WTC11 (cell line): ENCODE measurements around the gene KLHL26. TPM values are rescaled to one million over a fixed set of nuclear protein-coding genes. Genes with fewer than 3 reads are reported as not detected.
A peak's percentile ranks its signal among the peaks of the same experiment; 100 is the strongest.

ENCODE experiments used
- ATAC-seq: fragments of 200-7000 bp; cut with Tn5 transposase; 2 replicates; pipeline ENCODE4 v1.10.0; 2021; ENCODE audit warnings: mild to moderate bottlenecking, moderate library complexity
- CTCF ChIA-PET: fragments of 300-600 bp; sonication (Branson Sonifier 250); formaldehyde crosslinking; loops from one replicate; lab custom pipeline; 2021; ENCODE audit warnings: antibody characterized with exemption; lab: Charles Lee
- POLR2A ChIA-PET: fragments of 350-600 bp; sonication (Branson Sonifier 250); formaldehyde crosslinking; loops from one replicate; lab custom pipeline; 2021; ENCODE audit warnings: antibody characterized with exemption; lab: Charles Lee
- DNase-seq: peaks from one replicate; pipeline ENCODE4 v3.0.0; 2021; ENCODE audit warnings: low spot score
- H3K27ac Mint-ChIP-seq: 2 replicates; pipeline ENCODE4 v1.8.0; 2021; ENCODE audit warnings: mixed read lengths
- H3K27me3 Mint-ChIP-seq: 2 replicates; pipeline ENCODE4 v1.8.0; 2021; ENCODE audit warnings: low read depth, mild to moderate bottlenecking, moderate library complexity, mixed read lengths
- H3K36me3 Mint-ChIP-seq: 2 replicates; pipeline ENCODE4 v1.8.0; 2021; ENCODE audit warnings: mixed read lengths
- H3K4me1 Mint-ChIP-seq: 2 replicates; pipeline ENCODE4 v1.8.0; 2022; ENCODE audit warnings: mixed read lengths
- H3K4me3 Mint-ChIP-seq: 2 replicates; pipeline ENCODE4 v1.8.0; 2021; ENCODE audit warnings: mild to moderate bottlenecking, moderate library complexity, mixed read lengths
- H3K9me3 Mint-ChIP-seq: 2 replicates; pipeline ENCODE4 v1.8.0; 2021; ENCODE audit warnings: mixed read lengths
- ATF1 ChIP-seq: sonication (generic); formaldehyde crosslinking; IDR thresholded peaks from 2 replicates; pipeline ENCODE4 v1.8.1; 2023; ENCODE audit warnings: mild to moderate bottlenecking, moderate library complexity, missing genetic modification reagents
- CBFB ChIP-seq: sonication (generic); formaldehyde crosslinking; IDR thresholded peaks from 2 replicates; pipeline ENCODE4 v1.8.1; 2022; ENCODE audit warnings: mild to moderate bottlenecking, low read depth, missing genetic modification reagents
- CTCF ChIP-seq: fragments of 200-600 bp; IDR thresholded peaks from 2 replicates; pipeline ENCODE4 v1.8.0; 2022; ENCODE audit warnings: antibody characterized with exemption
- FOXP4 ChIP-seq: sonication (generic); formaldehyde crosslinking; IDR thresholded peaks from 2 replicates; pipeline ENCODE4 v1.8.0; 2022; ENCODE audit warnings: mild to moderate bottlenecking, missing genetic modification reagents
- GRHL2 ChIP-seq: fragments of 250-450 bp; sonication (Bioruptor Pico); IDR thresholded peaks from 2 replicates; pipeline ENCODE4 v1.8.0; 2022; ENCODE audit warnings: mild to moderate bottlenecking, moderate library complexity; ENCODE audit not compliant: insufficient replicate concordance, severe bottlenecking
- IRF1 ChIP-seq: sonication (generic); formaldehyde crosslinking; IDR thresholded peaks from 2 replicates; pipeline ENCODE4 v1.8.0; 2023; ENCODE audit warnings: missing genetic modification reagents
- JAZF1 ChIP-seq: fragments of 250-450 bp; sonication (Bioruptor Pico); IDR thresholded peaks from 2 replicates; pipeline ENCODE4 v1.9.0; 2021; ENCODE audit warnings: moderate library complexity, mild to moderate bottlenecking, inconsistent platforms
- TP53 ChIP-seq: sonication (generic); formaldehyde crosslinking; IDR thresholded peaks from 2 replicates; pipeline ENCODE4 v1.8.1; 2023; ENCODE audit warnings: mild to moderate bottlenecking, missing genetic modification reagents
- ZNF138 ChIP-seq: sonication (generic); formaldehyde crosslinking; conservative IDR thresholded peaks from 2 replicates; pipeline ENCODE4 v1.8.1; 2022; ENCODE audit warnings: mild to moderate bottlenecking, moderate library complexity, missing genetic modification reagents
- ZNF396 ChIP-seq: fragments of 250-450 bp; sonication (Bioruptor Pico); IDR thresholded peaks from 2 replicates; pipeline ENCODE4 v1.8.0; 2021; ENCODE audit warnings: mild to moderate bottlenecking, moderate library complexity, borderline replicate concordance
- ZNF423 ChIP-seq: fragments of 250-450 bp; sonication (Bioruptor Pico); IDR thresholded peaks from 2 replicates; pipeline ENCODE4 v2.1.2; 2022; ENCODE audit warnings: mild to moderate bottlenecking, moderate library complexity
- total RNA-seq: library from RNA; stranded (reverse); gene quantifications from 3 replicates; pipeline ENCODE4 v1.2.3, GENCODE V29; 2021
- TF ChIP-seq, protein P1 (sequence below): fragments of 250-450 bp; sonication (Bioruptor Pico); IDR thresholded peaks from 2 replicates; pipeline ENCODE4 v1.9.0; 2021; ENCODE audit warnings: mild to moderate bottlenecking, borderline replicate concordance
- TF ChIP-seq, protein P2 (sequence below): sonication (generic); formaldehyde crosslinking; IDR thresholded peaks from 2 replicates; pipeline ENCODE4 v1.8.1; 2022; ENCODE audit warnings: missing genetic modification reagents, borderline replicate concordance
- TF ChIP-seq, protein P3 (sequence below): sonication (generic); formaldehyde crosslinking; IDR thresholded peaks from 2 replicates; pipeline ENCODE4 v1.8.1; 2022; ENCODE audit warnings: low read depth, mild to moderate bottlenecking, moderate library complexity, missing genetic modification reagents, borderline replicate concordance

Gene KLHL26
- total RNA-seq, 1 experiment from 2014 or later: 13.1 TPM

- TF ChIP-seq, protein P1, sequence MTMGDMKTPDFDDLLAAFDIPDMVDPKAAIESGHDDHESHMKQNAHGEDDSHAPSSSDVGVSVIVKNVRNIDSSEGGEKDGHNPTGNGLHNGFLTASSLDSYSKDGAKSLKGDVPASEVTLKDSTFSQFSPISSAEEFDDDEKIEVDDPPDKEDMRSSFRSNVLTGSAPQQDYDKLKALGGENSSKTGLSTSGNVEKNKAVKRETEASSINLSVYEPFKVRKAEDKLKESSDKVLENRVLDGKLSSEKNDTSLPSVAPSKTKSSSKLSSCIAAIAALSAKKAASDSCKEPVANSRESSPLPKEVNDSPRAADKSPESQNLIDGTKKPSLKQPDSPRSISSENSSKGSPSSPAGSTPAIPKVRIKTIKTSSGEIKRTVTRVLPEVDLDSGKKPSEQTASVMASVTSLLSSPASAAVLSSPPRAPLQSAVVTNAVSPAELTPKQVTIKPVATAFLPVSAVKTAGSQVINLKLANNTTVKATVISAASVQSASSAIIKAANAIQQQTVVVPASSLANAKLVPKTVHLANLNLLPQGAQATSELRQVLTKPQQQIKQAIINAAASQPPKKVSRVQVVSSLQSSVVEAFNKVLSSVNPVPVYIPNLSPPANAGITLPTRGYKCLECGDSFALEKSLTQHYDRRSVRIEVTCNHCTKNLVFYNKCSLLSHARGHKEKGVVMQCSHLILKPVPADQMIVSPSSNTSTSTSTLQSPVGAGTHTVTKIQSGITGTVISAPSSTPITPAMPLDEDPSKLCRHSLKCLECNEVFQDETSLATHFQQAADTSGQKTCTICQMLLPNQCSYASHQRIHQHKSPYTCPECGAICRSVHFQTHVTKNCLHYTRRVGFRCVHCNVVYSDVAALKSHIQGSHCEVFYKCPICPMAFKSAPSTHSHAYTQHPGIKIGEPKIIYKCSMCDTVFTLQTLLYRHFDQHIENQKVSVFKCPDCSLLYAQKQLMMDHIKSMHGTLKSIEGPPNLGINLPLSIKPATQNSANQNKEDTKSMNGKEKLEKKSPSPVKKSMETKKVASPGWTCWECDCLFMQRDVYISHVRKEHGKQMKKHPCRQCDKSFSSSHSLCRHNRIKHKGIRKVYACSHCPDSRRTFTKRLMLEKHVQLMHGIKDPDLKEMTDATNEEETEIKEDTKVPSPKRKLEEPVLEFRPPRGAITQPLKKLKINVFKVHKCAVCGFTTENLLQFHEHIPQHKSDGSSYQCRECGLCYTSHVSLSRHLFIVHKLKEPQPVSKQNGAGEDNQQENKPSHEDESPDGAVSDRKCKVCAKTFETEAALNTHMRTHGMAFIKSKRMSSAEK (CRISPR knock-in tag): no peak
- TF ChIP-seq IRF1 (CRISPR knock-in tag): no peak
- TF ChIP-seq, all 79 proteins: peak for 0
Observed at GRCh38 chr19:18696023-18696422, 59.2 kb downstream of the KLHL26 start (continued).

DNA sequence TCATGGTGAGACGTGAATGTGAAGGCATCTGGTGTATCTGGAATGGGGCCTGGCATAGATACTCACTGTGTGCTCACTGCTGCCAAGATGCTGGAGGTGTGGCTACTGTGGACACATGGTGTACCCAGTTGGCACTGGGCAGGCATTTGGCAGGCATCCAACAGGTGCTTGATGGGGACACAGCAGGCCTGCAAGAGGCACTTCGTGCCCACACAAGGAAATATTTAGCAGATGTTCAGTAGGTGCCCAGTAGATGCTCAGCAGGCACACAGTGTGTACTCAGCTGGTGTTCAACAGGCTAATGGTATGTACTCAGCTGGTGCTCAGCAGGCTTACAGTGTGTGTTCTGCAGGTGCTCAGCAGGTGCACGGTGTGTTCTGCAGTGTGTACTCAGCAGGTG is 60.9 kb downstream of the KLHL26 start:
- peaks cover 19% of the 10 kb centered on the region for H3K4me1 Mint-ChIP-seq
- POLR2A ChIA-PET: no interaction called here
- no peak for TF ChIP-seq FOXP4 (CRISPR knock-in tag)
- TF ChIP-seq GRHL2: no peak
- no peak for TF ChIP-seq CTCF
- TF ChIP-seq, protein P2, sequence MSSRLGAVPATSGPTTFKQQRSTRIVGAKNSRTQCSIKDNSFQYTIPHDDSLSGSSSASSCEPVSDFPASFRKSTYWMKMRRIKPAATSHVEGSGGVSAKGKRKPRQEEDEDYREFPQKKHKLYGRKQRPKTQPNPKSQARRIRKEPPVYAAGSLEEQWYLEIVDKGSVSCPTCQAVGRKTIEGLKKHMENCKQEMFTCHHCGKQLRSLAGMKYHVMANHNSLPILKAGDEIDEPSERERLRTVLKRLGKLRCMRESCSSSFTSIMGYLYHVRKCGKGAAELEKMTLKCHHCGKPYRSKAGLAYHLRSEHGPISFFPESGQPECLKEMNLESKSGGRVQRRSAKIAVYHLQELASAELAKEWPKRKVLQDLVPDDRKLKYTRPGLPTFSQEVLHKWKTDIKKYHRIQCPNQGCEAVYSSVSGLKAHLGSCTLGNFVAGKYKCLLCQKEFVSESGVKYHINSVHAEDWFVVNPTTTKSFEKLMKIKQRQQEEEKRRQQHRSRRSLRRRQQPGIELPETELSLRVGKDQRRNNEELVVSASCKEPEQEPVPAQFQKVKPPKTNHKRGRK (CRISPR knock-in tag): no peak
- peak; percentile 46 for TF ChIP-seq ZNF423 (CRISPR knock-in tag)
- TF ChIP-seq CBFB (CRISPR knock-in tag): no peak
- no peak for TF ChIP-seq ATF1 (CRISPR knock-in tag)
- no peaks in the 10 kb centered on the region for H3K9me3 Mint-ChIP-seq
- DNase-seq (no peak), ATAC-seq (no peak)
- H3K27me3 Mint-ChIP-seq: peaks cover 4% of the 10 kb centered on the region
- CTCF ChIA-PET: interaction anchor here (1.2 kb wide), 1 partner anchor 150 kb away, joined by 3 read pairs; no protein-coding TSS in a partner anchor
- no peaks in the 10 kb centered on the region for H3K36me3 Mint-ChIP-seq
- no peak overlapping the region for H3K27ac Mint-ChIP-seq
- H3K4me3 Mint-ChIP-seq: no peak overlapping the region

GRCh38 chr19:18698321-18699167 is 61.7 kb downstream of the KLHL26 start:
- DNase-seq: no peak
- CTCF ChIA-PET: no interaction called here
- peaks cover 19% of the 10 kb centered on the region for H3K4me1 Mint-ChIP-seq
- no peak overlapping the region for H3K27ac Mint-ChIP-seq
- H3K4me3 Mint-ChIP-seq: no peak overlapping the region
- no peaks in the 10 kb centered on the region for H3K9me3 Mint-ChIP-seq
- POLR2A ChIA-PET: no interaction called here
- no peaks in the 10 kb centered on the region for H3K36me3 Mint-ChIP-seq
- no peak for ATAC-seq
- peaks cover 4% of the 10 kb centered on the region for H3K27me3 Mint-ChIP-seq
- TF ChIP-seq ZNF423 (CRISPR knock-in tag) (peak; percentile 98), TP53 (no peak), ZNF396 (CRISPR knock-in tag) (no peak), JAZF1 (CRISPR knock-in tag) (no peak), ZNF138 (CRISPR knock-in tag) (no peak)
- TF ChIP-seq, protein P3, sequence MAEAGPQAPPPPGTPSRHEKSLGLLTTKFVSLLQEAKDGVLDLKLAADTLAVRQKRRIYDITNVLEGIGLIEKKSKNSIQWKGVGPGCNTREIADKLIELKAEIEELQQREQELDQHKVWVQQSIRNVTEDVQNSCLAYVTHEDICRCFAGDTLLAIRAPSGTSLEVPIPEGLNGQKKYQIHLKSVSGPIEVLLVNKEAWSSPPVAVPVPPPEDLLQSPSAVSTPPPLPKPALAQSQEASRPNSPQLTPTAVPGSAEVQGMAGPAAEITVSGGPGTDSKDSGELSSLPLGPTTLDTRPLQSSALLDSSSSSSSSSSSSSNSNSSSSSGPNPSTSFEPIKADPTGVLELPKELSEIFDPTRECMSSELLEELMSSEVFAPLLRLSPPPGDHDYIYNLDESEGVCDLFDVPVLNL (CRISPR knock-in tag): no peak
